H1 (cell line): ENCODE measurements around the gene ANXA4. TPM values are rescaled to one million over a fixed set of nuclear protein-coding genes. Genes with fewer than 3 reads are reported as not detected.

ENCODE experiments used
- CBX8 ChIP-seq: fragments of 300-800, 300-1000 bp; sonication (generic); IDR thresholded peaks from 2 replicates; pipeline ENCODE4 v1.7.1; 2016; ENCODE audit warnings: low read depth, low read length, borderline replicate concordance
- CHD1 ChIP-seq: IDR thresholded peaks from 2 replicates; pipeline ENCODE4 v1.6.1; 2012; ENCODE audit warnings: low read depth, low read length, improper control_type of control experiment
- HDAC2 ChIP-seq, 2 experiments: fragments of 300-600 bp in 1 of 2; sonication (generic) in 1 of 2; IDR thresholded peaks; 2 replicates each; pipeline ENCODE4 v1.6.1; 2011 to 2012; ENCODE audit warnings: low read depth in 2 of 2, low read length in 2 of 2, mild to moderate bottlenecking in 2 of 2, moderate library complexity in 2 of 2, borderline replicate concordance in 1 of 2, inconsistent platforms in 1 of 2
- RBBP5 ChIP-seq: IDR thresholded peaks from 2 replicates; pipeline ENCODE4 v1.7.1; 2012; ENCODE audit warnings: low read depth, mild to moderate bottlenecking, inconsistent platforms, low read length, moderate library complexity, borderline replicate concordance
- RFX5 ChIP-seq: IDR thresholded peaks from 2 replicates; pipeline ENCODE4 v1.6.1; 2011; ENCODE audit warnings: low read depth, low read length, improper control_type of control experiment, borderline replicate concordance
- SAP30 ChIP-seq: fragments of 300-600 bp; sonication (generic); IDR thresholded peaks from 2 replicates; pipeline ENCODE4 v1.7.1; 2012; ENCODE audit warnings: low read length, moderate library complexity, mild to moderate bottlenecking, inconsistent platforms; ENCODE audit not compliant: insufficient read depth, insufficient replicate concordance
- SIRT6 ChIP-seq: IDR thresholded peaks from one replicate; pipeline ENCODE4 v1.7.1; 2012; ENCODE audit warnings: low read length, inconsistent platforms
- YY1 ChIP-seq: IDR thresholded peaks from 2 replicates; pipeline ENCODE4 v1.6.1; 2011; ENCODE audit warnings: low read depth, mild to moderate bottlenecking, low read length
- ZNF274 ChIP-seq: IDR thresholded peaks from 2 replicates; pipeline ENCODE4 v1.7.0; 2012; ENCODE audit warnings: low read length, borderline replicate concordance; ENCODE audit errors: extremely low read depth
- polyA plus RNA-seq, 7 experiments: library from polyadenylated mRNA; depleted of rRNA in 3 of 7; stranded (reverse) in 5 of 7; unstranded in 2 of 7; fragments of >200 nt in 5 of 7; fragments of 200-250 nt in 2 of 7; gene quantifications; 1 replicate in 5 of 7; 2 replicates in 1 of 7; 4 replicates in 1 of 7; pipeline versions ENCODE4 v1.2.1 to v1.2.3, GENCODE V29; 2011 to 2013; ENCODE audit warnings: missing spikeins in 2 of 7, mixed read lengths in 2 of 7
- total RNA-seq: library from RNA; stranded (reverse); fragmentation: NEBNext Ultra II Directional; extraction: Animal tissue kit (Norgen Biotek cat#: 25700); gene quantifications from 2 replicates; pipeline ENCODE4 v1.2.1, GENCODE V29; 2021
- TF ChIP-seq, protein P1 (sequence below), 3 experiments: IDR thresholded peaks; 1 replicate in 2 of 3; 2 replicates in 1 of 3; pipeline versions ENCODE4 v1.5.1 to v1.6.1; 2011; ENCODE audit warnings: low read length in 3 of 3, mild to moderate bottlenecking in 3 of 3, inconsistent platforms in 2 of 3, low read depth in 1 of 3, moderate library complexity in 1 of 3; ENCODE audit not compliant: insufficient read depth in 1 of 3; ENCODE audit errors: control extremely low read depth in 1 of 3

The ANXA4 gene
- total and polyA plus RNA-seq, 2 of the 8 experiments (the other 6 are each of a cell fraction or from before 2014, with no cell fraction given): 9.4 to 17.6 TPM

DNA sequence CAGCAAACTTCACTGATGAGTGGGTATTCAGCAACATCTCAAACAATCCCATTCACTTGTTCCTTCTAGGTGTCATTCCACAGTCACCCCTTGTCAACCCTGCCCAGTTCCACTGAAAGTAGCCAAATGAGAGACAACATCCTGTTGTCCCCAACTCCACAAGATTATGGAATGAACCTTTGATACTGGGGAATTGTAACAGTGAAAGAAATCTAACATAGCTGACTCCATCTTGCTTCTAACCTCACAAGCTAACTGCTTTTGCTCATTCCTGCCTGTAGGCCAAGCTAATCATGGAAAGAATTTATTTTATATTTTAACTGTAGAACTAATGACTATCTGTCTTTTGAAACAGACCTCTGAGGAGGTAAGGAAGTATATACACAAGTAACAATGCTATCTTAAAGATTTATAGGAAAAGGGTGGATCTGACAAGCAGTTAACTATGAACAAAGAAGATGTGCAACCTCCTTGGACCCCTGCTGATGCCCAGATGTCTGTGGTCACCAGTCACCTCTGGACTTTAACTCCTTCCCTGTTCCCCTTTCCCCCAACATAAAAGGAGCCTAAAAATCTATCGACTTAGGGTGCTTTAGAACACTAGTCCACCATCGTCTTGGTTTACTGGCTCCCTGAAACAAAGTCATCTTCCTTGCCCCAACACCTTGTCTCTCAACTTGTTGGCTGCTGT is 6.9 kb upstream of the ANXA4 start (continued):
- TF ChIP-seq, protein P1, sequence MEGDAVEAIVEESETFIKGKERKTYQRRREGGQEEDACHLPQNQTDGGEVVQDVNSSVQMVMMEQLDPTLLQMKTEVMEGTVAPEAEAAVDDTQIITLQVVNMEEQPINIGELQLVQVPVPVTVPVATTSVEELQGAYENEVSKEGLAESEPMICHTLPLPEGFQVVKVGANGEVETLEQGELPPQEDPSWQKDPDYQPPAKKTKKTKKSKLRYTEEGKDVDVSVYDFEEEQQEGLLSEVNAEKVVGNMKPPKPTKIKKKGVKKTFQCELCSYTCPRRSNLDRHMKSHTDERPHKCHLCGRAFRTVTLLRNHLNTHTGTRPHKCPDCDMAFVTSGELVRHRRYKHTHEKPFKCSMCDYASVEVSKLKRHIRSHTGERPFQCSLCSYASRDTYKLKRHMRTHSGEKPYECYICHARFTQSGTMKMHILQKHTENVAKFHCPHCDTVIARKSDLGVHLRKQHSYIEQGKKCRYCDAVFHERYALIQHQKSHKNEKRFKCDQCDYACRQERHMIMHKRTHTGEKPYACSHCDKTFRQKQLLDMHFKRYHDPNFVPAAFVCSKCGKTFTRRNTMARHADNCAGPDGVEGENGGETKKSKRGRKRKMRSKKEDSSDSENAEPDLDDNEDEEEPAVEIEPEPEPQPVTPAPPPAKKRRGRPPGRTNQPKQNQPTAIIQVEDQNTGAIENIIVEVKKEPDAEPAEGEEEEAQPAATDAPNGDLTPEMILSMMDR (IDR thresholded peaks at IDR 0.05; ENCODE audit: control extremely low read depth in 1 of 3, insufficient read depth in 1 of 3, low read depth in 1 of 3, low read length in 3 of 3): no peak
- TF ChIP-seq ZNF274 (no peak), CBX8 (no peak), YY1 (no peak), CHD1 (no peak), HDAC2 (IDR thresholded peaks at IDR 0.05; ENCODE audit: borderline replicate concordance in 1 of 2, low read depth in 2 of 2, low read length in 2 of 2) (no peak), RBBP5 (no peak), SAP30 (no peak), RFX5 (no peak), SIRT6 (no peak)
